GM18858 (cell line): Measurements from ENCODE around the gene PPP1R26.
"Not testable (repeated sequence)": the region's sequence is repeated elsewhere in the genome, so short reads cannot be mapped to it uniquely, and the experiment has no call there.

Source experiments
- ATAC-seq: cut with Tn5 transposase; IDR thresholded peaks from one replicate; pipeline ENCODE4 v1.9.1; 2021; ENCODE audit not compliant: unreplicated experiment

Gene PPP1R26

DNA sequence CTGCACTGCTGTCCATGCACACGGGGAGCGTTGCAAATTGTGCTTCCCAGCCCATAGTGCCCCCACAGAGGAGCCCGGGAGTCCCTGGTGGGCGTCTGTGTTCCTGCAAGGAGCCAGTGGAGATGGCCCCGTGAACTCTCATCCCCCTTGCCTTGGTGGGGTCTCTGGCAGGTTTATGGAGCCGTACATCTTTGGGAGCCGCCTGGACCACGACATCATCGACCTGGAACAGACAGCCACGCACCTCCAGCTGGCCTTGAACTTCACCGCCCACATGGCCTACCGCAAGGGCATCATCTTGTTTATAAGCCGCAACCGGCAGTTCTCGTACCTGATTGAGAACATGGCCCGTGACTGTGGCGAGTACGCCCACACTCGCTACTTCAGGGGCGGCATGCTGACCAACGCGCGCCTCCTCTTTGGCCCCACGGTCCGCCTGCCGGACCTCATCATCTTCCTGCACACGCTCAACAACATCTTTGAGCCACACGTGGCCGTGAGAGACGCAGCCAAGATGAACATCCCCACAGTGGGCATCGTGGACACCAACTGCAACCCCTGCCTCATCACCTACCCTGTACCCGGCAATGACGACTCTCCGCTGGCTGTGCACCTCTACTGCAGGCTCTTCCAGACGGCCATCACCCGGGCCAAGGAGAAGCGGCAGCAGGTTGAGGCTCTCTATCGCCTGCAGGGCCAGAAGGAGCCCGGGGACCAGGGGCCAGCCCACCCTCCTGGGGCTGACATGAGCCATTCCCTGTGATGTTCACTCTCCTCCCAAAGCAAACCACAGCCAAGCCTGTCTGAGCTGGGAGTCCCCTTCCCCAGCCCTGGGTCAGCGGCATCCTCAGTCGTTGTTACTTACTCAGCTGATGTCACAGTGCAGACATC lies 24.0 kb downstream of the PPP1R26 start:
- ATAC-seq = no peak

DNA sequence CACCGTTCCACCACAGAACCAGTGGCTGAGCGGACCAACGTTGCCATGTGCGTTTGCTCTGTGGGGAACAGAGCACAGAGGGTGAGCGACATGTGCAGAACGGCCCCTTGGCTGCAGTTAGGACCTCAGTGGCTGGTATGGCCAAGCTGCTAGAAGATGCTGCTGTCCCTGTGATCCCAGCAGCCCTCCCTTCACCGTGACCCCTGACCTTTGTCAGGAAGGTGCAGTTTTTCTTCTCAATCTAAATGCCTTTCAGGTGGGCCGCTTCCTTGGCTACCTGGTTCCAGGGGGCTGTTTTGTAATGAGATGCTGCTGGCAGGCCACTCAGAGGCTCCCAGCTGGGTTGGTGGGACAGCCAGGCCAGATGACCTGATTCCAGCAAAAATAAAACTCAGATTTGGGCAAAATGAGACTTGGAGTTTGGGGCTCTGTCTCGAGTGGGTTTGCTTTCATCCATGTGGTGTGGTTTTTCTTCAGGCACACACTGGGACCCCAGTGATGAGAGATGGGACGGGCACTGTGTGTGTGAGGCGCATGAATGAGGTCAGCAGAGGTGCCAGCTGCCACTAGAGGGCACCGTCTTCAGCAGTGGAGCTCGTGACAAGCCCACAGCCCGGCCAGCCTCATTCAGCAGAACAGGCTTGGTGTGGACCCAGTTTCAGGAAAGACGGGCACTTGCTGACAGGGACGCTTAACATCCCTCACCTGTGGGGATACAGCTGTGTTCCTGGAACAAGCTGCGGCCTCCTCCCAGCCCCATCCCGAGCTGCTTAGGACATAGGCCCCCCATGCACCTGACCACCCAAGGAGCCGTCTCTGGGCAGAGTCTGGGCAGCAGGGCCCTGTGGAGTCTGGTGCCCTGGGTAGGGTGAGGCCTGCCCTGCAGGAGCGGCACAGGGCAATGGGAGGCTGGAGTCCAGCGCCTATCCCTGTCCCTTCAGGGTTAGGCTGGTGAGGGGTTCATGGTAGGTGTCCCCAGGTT lies 25.0 kb downstream of the PPP1R26 start:
- no peak for ATAC-seq

DNA sequence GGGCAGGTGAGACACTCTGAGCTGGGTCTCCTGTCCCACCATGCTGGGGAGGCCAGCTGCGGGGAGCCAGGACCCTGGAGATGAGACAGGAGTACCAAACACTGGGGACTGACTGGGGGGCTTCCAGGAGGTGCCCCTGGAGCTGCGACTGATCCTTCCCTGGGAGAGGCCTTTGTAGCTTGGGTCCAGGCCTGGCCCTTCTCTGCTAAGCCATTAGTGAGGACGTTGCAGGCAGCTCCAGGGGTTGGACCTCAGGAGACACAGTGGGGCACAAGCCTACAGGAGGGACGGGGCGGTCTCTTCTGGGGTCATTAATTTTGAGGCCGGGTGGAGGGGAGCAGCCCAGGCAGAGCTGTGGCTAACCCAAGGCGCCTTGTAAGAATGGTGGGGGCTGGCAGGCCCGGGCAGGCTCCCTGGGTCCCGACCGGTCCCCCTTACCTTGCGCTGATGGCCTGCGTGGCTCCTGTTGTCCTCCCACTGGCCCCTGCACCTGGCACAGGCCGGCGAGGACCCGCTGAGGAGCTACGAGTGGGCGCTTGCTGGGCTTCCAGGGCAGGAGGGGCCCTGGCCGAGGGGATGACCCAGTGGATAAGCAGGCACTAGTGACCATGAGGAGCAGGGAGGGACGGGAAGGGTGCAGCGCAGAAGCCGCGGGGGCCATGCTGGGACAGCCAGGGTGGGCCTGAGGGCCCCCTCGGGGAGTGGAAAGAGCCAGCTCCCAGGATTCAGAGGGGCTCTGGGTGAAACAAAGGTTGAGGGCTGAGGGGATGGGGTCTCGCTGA lies 26.0 kb downstream of the PPP1R26 start:
- no peak for ATAC-seq

DNA sequence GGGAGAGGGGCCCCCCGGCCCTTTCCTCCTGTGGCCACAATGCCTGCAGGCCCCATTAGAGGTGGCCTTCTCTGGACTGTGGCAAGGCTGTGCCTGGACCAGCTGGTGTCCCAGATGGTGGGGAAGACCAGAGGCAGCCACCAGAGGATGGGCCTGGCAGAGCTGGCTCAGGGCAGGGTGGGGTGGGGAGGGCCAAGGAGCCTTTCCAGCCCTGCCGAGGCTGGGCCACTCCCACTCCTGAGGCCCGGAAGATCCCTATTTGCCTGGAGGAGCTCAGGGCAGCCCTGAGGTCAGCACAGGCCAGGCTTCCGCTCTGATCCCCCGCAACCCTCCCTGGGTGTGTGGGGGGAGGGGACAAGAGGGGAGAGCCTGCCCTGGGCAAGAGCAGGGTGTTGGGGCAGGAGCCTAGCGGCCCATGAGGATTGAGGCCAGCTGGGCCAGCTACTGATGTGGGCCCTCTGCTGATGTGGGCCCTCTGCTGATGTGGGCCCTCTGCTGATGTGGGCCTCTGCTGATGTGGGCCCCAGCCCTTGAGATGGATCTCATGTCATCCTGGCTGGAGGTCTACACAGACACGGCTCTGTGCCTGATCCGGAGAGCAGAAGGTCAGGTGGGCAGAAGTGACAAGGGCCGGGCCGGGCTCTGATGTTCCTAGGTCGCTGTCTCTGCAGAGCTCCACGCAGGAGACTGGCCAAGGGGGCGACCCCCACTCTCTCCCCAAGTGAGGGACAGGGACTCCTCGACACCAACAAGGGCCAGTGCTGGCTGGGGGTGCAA lies 26.9 kb downstream of the PPP1R26 start:
- no peak for ATAC-seq

DNA sequence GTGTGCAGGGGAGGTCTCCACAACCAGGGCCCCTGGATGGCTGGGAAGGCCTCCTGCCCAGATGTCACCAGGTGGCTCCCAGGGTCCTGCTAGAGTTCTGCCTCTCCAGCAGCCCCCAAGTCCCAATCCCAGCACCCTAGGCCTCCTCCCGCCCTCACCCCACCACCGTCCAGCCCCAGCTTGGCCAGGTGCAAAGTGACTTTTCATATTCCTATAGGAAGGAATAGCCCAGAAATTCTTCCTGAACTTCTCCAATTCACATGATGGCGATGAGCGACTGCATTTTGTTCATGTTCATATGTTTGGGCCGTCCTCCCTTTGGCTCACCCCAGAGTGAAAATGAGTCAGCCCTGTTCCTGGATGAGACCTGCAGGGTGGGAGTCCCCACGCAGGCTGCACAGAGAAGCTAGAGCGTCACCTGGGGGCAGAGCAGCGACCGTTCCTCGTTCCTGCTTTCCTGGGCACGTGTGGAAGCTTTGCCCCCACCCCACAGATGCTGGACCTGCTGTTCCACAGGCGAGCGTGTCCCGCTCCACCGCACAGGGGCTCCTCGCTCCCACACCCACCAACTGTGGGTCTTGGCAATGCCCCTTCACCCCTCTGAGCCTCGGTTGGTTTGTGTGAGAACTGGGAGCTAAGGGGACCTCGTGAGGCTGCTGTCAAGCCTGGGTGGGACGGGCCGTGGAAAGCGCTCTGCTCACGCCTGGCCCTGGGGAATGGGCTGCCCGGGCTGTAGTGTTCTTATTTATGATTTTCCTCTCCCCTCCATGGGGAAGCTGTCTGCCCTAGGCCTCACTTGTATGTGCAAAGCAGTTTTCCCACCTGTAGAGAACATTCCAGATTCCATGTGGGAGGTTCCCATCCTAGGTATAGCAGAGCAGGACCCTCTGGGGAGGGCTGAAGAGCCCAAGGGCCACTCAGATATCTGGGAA lies 27.8 kb downstream of the PPP1R26 start:
- ATAC-seq = no peak

DNA sequence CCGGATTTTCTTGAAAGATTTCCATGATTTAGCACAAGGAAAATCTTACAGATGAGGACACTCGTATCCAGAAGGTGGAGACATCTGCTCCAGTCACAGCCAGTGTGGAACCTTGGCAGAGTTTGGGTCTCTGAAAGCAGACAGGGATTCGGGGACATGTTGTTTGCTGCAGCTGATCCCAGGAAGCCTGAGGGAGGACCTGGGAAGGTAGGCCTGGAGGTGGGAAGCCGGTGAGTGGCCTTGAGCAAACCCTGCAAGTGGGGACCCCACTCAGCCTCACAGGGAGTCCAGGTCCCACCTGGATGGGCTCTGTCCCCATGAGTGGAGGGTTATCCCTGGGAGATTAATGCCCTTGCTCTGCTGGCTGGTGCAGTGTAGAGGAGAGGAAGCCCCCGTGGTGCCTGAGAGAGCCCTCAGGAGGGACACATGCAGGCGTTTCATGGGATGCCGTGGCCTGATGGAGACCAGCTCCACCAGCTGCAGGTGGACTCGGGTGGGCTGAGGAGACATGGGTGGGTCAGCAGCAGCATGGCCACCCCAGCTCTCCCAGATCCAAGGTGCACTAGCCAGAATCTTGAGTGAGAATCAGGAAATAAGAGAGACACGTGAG lies 28.7 kb downstream of the PPP1R26 start:
- no peak for ATAC-seq

DNA sequence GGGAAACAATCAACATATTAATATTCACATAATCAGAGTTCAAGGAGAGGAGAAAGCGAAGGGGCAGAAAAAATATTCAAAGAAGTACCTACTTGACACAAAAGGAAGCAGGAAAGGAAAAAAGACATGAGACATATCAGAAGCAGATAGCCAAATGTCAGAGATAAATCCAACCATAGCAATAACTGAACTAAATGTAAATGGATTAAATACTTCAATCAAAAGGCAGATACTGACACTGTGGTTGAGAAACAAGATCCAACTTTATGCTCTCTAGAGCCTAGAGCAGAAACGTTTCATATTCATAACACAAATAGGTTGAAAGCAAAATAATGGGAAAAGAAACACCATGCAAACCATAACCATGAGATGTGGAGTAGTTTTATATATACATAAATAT lies 29.9 kb downstream of the PPP1R26 start:
- no peak for ATAC-seq

DNA sequence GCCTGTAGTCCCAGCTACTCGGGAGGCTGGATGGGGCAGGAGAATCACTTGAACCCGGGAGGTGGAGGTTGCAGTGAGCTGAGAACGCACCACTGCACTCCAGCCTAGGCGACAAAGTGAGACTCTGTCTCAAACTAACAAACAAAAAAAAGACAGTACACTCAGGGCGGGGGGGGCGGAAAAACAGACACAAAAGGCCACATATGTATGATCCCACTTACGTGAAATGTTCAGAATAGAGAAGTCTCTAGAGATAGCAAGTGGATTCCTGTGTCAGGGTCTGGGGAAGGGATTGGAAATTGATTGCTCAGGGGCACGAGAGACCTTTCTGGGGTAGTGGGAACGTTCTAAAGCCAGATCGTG lies 32.6 kb downstream of the PPP1R26 start:
- no peak for ATAC-seq

DNA sequence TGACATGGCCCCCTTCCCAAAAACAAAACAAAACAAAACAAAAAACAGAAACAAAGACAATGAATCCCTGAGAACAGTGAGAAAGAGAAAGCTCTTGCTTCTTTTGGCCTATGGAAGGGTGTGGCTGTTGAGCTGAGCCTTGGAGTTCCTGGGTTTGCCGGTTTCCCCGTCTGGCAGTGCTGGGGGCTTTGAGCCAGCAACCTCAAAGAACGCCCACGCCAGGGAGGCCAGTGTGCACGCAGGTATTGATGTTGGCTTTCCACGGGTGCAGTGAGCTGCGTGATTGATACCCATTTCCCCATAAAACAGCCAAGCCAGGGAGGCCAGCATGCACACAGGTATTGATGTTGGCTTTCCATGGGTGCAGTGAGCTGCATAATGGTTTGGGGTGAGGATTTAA lies 33.3 kb downstream of the PPP1R26 start:
- ATAC-seq = no peak

DNA sequence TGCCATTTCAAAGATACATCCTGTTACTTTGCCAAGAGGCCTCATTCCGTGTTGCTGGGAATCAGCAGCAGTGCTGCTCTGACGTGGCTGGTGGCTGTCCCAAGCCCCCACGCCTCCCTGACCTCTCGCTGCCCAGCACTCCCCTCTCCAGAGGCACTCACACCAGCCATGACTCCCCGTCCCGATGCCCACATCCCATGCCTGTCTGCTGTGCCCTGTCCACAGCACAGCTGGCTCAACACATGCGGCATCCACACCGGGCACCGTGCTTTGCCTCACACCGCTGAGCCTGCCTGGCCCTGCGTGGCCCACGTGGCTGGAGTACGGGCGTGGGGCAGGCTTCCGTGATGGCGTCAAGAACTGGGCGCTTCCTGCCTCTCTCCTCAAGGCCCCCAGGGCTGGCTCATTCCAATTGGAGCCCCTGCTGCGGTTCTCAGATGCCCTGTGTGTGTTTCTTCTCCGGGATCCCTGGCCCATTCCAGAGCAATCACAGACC lies 33.8 kb downstream of the PPP1R26 start:
- ATAC-seq = no peak

DNA sequence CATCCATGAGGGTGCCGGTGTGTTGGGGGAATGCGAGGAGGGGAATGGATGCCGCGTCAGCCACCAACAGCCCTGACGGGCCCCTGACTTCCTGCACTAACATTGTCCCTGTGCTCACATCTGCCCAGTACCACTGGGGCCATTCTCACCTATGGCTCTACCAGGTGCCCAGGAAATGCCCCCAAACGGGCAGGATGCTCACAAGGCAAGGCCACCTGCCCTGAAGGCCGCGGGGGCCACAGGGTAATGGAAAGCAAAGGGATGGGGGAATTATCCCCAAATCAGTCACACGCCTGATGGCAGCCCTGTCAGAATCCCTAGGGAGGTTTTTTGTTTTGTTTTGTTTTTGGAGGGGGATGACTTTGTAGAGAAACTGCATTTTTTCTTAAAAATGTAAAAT lies 34.3 kb downstream of the PPP1R26 start:
- not testable (repeated sequence) for ATAC-seq

DNA sequence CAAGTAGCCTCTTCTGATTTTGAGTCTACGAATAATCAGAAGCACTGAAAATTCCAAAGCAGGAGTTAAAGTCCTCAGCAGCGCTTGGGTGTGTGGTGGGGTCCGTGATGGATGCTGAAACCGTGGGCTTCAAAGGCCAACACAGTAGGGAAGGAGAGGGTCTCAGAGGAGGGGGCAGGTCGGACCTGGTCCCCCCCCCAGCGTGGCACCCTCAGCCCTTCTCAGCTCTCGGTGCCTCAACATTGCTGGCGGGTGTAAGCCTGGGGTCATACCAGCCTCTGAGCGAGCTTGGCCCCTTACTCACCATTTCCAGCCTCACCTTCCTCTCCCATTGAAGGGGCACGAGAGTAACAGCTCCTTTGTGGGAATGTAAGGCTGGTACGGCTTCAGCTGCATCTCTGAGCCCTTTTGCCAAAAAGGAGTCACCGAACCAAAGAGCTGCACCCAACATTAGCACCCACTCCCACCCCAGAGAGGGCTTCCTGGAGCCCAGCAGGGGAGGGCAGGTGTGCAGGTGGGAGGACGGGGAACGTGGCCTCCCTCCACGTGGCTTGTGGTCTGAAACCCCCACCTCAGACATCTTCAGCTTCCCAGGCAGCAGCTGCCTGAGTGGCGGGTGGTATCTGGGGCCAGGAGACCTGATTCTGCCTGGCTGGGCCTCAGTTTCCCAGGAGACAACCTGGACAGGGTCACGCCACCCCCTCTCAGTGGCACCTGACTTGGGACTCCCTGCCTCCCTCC lies 34.9 kb downstream of the PPP1R26 start:
- ATAC-seq = no peak

DNA sequence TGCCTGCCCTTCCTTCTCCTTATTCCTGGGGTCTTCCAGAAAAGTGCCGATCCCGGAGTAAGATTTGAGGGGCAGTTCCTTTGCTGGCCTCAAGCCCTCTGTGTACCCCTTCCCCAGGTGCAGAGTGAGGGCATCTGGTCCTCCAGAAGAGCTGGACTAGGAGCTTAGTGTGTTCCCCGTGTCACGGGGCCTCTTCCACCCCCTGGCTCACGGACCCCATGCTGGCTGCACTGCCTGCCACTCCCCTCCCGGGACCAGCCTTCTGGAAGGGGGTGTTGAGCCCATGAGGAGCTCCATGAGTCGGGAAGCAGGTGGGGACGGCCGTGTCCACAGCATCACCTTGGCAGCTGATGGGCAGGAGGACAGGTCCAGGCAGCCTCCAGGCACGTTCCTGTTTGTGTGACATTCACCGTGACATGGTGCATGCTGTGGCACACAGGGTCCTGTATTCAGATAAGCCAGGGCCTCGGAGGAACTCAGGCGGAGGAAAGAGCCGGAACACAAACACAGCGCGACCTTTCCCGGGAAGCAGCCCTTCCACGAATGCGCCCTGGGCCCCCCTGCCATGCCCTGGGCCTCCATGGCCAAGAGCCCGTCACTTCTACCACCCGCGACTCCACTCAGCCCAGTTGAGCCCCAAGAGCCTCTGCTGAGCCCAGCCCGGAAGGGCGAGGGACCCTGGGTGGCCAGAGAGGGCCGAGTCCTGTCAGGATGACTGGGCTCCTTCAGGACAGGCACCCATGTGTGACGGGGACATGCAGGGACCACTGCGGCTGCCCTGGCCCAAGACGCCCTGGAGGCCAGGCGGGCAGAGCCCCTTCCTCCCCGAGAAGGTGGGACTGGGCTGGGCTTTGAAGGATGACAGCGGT lies 35.7 kb downstream of the PPP1R26 start:
- no peak for ATAC-seq

DNA sequence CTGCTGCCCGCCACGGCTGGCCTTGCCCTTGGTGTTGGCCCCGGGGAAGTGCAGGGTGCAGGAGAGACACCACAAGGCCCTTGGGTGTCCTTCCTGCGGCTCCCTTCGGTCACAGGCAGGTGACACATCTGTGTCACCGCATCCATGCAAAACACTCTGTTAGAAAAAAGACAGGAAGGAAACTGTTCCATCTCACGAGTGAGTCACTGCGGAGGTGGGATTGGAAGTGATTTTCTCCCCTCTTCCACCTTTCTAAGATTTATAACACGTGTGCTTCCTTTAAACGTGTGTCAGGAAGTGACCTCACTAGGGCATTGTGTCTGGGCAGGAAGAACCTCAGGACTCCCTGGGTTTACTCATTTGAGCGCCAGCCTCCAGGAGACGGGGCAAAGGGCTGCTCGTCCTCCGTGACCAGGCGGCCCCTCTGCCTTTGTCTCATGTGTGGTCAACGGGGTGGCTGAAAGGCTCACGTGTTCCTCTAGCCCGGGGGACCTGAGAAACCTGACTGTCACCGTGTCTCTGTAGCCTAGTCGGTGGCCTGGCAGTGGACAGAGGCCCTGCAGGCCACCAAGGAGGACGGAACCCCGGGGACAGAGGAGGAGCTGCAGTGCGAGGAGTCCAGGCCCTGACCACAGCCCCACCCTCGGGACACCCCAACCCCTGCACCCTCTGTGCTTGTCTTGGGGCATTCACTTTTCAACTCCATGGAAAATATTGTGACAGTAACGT lies 36.7 kb downstream of the PPP1R26 start:
- ATAC-seq = no peak

DNA sequence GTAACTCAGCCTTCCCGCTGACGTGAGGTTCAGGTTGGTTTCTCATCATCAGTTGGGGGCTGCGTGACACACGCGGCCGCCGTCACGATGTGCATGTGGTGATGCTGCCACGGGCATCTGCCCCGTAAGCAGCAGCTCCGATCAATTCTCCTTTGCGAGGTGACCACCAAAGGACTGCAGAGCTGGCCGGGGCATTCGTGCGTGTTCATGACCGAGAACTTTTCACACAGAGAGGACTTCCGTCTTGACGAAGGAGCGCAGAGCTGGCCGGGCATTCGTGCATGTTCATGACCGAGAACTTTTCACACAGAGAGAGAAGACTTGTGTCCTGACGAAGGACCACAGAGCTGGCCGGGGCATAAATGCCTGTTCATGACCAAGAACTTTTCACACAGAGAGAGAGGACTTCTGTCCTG lies 37.8 kb downstream of the PPP1R26 start:
- ATAC-seq = no peak
